HT1080 (cell line): ENCODE data around the gene NKIRAS1. TPM values are rescaled to one million over a fixed set of nuclear protein-coding genes. Genes with fewer than 3 reads are reported as not detected.

Experiments used
- DNase-seq: peaks from one replicate; pipeline ENCODE4 v3.0.0-alpha.2; 2015; ENCODE audit warnings: low read depth
- polyA plus RNA-seq, 2 experiments: library from polyadenylated mRNA; depleted of rRNA; stranded (reverse); fragments of >200 nt; gene quantifications; 2 replicates each; pipeline ENCODE4 v1.2.3, GENCODE V29; 2015
- total RNA-seq: library from RNA; depleted of rRNA; stranded (reverse); fragments of >200 nt; shearing (Covaris generic); gene quantifications from 2 replicates; pipeline ENCODE4 v1.2.3, GENCODE V29; 2014; rRNA removed

NKIRAS1 gene
- total RNA-seq = 24.1 and 25.0 TPM in 2 replicates
- polyA plus RNA-seq (2015; cell fraction: cytosol; rRNA removed) = 19.0 and 20.3 TPM in 2 replicates
- polyA plus RNA-seq (2015; cell fraction: nucleus; rRNA removed) = 19.1 and 19.4 TPM in 2 replicates

DNA sequence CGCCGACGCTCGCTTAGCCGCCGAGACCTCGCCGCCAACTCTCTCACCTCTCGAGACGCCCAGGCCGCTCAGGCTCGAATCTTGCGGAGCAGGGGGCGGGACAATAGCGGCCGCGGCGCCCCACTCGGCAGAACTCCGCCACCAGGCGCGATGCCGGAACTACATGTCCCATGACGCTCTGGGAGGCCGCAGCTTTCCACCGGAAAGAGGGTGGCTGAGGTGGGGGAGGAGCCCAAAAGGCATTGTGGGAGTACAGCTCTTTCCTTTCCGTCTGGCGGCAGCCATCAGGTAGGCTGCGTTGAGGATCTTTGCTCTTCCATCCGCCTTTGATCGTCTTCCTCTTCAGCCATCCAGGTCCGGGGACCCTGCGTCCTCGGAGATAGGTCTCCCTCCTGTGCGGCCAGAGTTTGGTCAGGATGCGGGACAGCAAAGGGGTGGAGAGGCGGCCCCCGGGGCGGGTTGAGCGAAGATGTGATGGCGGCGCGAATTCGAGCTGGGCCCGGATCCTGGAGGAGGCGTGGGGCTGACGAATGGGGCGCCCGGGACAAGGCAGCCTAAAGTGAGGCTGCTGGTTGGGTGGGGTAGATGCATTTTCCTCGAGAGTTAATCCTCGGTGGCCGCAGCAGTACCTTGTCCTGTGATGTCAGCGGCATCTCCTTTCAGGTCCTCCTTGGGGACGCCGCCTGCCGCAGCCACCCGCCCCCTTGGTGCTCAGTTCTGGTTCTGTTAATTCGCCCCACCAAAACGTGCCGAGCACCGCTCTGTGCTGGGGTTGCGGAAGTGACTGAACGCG is at the start of gene NKIRAS1, which contains the start of gene RPL15:
Gene NKIRAS1 (minus strand): TSS at position 105 of the 793 bp plus-strand sequence. CDS start 6,086 bp downstream, outside the sequence.
Gene RPL15 (plus strand): TSS at position 247 of the 793 bp plus-strand sequence. CDS start 728 bp downstream, outside the sequence.
- DNase-seq = peak; percentile 97

DNA sequence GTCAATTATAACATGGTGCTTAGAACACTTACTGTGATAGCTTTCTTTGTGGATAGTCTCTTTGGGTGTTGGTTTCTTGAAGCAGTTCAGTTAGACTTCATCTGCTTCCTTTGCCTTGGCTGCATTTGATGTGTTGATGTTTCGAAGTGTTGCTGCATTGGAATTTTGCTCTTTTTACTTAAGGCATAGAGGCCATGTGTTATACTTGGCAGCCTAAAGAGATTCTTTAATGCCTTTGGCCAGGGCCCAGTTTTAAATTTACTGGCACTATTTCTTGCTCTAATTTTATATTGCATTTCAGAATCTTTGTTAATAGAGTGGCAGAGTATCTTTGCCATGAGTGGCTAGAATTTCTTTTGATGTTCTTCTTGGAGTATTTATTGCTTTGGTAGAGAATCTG is 49.5 kb upstream of the NKIRAS1 start:
- DNase-seq = no peak

DNA sequence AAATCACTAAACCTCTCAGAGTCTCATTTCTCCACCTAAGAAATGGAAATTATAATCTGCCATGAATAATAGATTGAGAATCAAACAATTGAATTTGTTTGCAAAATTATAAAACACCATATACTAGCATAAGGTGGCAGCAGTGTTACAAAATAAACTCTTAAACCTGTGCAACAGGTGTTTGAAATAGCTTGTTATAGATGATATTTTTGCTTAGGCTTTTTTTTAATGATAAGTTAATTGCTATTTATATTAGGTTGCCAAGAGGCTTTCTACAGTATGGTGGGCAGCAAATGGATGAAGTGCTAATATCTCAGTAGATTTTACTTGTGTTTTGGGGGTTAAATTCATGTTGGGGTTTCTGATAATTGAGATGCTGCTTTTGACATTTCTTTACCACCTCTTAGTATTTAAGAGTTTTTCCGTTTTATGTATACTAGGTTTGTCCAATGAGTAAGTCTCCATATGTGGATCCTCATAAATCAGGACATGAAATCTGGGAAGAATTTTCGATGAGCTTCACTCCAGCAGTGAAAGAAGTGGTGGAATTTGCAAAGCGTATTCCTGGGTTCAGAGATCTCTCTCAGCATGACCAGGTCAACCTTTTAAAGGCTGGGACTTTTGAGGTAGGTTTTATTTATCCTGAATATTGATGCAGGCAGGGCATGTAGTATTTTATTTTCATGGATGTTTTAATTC is 47.9 kb upstream of the NKIRAS1 start:
- no peak for DNase-seq

DNA sequence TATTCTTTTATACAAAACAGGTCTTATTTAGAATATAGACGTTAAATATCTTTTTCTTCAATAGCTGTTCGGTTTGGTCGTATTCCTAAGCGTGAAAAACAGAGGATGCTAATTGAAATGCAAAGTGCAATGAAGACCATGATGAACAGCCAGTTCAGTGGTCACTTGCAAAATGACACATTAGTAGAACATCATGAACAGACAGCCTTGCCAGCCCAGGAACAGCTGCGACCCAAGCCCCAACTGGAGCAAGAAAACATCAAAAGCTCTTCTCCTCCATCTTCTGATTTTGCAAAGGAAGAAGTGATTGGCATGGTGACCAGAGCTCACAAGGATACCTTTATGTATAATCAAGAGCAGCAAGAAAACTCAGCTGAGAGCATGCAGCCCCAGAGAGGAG is 45.1 kb upstream of the NKIRAS1 start:
- DNase-seq = no peak

DNA sequence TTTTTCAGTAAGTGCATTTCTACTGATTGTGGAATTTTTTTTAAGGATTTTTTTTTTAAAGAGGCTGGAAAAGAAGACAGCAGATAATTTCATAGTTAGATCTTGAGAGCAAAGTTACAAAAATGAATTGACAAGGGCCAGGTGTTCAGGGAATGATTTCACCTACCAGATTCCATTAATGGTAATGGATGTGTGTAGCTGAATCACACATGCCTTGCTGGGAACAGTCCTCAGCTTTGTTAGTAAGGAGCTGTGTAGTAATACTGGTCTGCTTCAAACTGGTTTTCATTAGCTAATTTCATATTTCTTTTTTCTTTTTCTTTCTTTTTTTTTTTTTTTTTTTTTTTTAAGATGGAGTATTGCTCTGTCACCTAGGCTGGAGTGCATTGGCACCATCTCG is 44.3 kb upstream of the NKIRAS1 start:
- no peak for DNase-seq

DNA sequence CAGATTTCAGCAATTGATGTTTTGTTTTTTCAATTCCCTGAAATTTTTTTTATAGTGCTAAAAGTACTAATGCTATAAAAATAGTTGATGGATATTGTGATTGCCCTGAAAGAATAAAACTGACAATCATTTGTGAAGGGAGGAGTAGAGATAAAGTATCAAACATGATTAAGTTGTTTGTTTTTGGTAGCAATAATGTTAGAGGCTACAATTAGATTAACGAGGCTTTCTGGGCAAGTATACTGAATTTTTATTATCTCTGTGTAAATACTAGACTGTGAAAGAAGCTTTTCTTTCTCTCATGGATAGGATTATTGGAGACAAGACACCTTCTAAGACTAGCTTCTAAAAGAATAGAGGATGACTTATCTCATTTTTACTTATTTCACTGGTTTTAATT is 43.9 kb upstream of the NKIRAS1 start:
- DNase-seq = no peak

DNA sequence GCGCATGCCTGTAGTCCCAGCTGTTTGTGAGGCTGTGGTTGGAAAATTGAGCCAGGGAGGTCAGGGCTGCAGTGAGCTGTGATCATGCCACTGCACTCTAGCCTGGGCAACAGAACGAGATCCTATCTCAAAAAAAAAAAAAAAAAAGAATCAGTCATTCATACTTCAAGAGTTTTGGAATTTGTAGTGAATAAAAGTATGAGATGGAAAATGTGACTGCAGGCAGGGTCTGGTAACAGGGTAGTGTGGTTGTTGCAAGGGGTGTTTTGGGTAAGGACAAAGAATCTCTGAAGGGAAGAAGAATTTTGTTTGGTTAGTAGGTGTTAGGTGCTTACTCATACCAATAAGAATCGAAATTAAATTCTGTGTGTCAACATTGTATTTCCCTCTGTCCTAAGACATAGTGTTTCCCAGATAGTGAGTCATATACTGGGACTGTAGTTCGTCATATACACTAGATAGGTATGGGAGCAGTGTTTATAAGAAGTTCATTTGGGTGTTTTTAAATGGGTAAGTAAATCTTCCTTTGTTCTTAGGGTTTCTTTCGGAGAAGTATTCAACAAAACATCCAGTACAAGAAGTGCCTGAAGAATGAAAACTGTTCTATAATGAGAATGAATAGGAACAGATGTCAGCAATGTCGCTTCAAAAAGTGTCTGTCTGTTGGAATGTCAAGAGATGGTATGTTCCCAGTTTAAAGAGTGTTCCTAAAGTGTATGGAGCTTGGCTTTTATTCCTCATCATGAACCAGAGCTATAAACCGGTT is 42.5 kb upstream of the NKIRAS1 start:
- peak; percentile 94 for DNase-seq

DNA sequence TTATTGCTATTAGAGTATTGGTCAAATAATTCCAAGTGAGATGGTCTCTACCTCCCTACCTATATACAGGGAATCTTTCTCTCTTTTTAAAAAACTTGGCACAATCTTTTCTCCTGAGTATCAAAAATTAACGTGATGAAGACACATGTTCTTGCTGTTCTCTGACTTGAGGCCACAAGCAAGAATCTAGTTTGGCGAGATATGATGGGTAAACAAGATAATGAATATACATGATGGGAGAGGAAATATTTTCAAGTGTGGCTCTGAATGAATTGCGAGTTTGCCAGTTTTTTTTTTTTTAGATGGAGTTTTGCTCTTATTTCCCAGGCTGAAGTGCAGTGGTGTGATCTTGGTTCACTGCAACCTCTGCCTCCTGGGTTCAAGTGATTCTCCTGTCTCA is 39.9 kb upstream of the NKIRAS1 start:
- DNase-seq = no peak

DNA sequence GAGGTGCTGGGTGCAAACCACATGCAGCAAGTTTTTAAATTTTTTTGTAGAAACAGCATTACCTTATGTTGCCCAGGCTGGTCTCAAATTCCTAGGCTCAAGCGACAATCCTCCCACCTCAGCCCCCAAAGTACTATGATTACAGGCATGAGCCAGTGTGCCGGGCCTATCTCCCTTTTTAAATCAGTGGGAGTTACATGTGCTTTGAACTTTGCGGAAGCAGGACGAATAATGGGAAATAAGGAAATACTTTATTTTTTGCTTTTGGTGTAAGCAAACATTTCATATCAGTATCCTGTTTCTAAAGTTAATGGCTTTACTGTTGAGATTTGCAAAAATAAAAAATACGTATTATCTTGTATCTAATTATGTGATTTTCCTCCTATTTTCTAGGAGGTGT is 37.4 kb upstream of the NKIRAS1 start:
- DNase-seq = no peak

DNA sequence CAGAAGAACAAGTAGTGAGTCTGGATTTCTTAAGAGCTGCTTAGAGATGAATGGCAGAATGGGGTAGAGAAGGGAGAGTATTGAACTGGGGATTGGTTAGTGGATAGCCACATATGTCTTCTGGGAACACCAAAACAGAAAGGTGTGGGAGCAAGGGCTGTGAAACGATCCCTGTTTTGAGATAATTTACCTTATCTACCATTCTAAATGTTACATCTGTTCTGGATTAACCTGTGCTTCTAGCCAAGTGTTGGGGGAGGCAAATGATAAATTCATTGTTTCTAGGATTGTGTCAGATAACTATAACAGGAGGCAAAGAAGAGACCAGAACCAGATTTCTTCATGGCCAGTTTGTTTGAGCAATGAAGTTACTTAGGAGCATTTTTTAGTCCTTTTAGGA is 36.7 kb upstream of the NKIRAS1 start:
- DNase-seq = no peak

DNA sequence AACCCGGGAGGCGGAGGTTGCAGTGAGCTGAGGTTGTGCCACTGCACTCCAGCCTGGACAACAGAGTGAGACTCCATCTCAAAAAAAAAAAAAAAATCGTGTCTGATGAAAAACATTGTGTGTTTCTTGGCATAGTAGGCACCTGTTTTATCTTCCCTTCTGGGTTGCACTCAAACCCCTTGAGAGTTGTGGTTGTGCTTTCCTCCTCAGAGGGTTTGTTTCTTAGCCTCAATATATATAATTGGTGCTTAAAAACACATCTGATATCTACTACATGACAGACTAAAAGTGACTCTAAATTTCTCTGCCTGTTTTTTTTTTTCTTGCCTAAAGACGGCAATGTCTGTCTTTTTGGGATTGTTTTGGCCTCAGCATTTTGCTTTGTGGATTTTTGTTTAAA is 35.9 kb upstream of the NKIRAS1 start:
- no peak for DNase-seq

DNA sequence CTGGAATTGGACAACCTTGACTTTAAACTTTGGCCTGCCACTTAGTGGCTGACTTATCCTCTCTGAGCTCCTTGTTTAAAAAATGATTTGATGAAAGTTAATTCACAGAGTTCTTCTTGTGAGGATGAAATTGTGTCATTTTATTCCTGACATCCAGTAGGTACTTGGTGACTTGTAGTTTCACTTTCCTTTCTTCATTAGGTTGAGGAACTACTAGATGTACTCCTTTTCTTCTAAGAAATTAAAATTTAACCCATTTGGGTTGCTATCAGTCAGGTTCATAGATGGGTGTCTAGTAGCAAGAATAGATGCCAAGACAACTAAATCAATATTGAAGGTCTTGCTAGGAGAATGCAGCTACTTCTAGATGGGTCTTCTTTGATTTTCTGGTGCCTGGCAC is 33.5 kb upstream of the NKIRAS1 start:
- DNase-seq = no peak

DNA sequence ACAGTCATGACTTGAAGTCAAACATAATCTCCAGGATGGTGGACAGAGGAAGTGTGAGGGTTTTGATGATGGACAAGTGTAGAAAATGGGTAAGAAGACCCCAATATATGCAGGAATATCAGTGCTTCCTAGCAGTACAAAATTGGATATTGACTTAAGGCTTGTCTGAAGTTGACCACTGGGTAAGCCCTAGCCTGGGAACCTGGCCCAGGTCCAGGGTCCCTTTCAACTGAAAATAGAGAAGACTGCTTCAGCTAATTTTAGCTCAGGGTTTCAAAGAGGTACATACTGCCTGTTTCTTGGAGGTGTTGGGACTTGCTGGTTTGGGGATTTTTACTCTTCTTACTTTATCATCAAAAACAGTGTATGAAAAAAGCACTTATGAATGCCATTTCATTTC is 33.0 kb upstream of the NKIRAS1 start:
- peak; percentile 35 for DNase-seq

DNA sequence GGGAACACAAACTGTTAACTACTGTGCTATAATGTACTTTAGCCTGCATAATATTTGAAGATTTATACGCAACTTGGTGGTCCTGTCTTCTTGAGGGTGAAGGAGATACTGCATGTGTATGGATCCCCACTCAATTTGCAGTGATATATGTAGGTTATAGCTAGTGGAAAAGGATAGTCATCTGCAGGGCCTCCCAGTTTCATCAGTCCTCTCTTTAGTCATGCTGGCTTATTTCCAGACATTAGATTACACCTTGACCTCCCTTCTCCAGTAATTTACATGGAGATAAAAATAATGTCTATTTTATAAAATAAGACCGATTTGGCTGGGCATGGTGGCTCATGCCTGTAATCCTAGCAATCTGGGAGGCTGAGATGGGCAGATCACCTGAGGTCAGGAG is 32.0 kb upstream of the NKIRAS1 start:
- peak; percentile 20 for DNase-seq

DNA sequence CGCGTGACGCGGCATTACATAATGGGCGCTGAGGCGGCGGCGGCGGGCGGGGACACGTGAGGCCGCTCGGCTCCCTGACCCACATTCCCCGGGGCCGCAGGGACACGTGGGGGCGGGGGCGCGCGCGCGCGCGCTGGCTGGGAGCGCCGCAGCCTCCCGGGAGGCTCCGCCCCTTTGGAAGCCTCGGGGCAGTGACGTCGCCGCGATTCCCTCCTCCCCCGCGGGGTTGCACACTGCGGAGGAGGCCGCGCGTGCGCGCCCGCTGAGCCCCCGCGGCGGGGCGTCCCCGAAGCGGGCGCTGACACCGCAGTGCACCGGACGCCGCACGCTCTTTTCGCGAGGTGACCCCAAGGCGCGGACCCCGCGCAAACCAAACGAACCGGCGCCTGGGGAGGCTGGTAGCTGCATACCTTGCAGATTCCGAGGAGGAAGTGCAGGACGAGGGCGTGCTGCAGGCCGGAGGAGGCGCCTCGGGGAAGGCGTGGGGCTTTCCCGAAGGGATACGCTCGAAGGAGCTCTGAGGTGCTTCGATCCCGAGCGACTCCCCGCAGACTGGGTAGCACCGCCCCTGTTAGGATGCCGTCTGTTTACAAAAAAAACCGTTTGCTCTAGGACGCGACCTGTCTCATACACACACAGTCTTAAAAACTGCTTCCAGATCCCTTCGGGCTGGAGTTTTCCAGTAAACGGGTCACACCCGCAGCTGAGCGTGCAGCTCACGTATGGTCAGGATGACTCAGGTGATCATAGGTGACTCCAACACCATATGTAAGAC is 29.3 kb upstream of the NKIRAS1 start:
- DNase-seq = peak; percentile 97

DNA sequence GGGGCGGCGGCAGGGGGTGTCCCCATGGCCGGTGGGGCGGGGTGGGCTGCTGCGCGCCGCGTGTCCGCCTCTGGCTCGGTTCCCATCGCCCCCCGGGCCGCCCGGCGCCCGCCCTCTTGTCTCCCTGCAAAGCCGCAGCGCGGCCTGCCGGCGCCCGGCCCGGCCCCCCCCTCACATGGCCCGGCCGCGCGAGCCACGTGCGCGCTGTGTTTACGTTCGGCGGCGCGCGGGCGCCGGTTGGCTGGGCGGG is 28.8 kb upstream of the NKIRAS1 start:
- DNase-seq = no peak

DNA sequence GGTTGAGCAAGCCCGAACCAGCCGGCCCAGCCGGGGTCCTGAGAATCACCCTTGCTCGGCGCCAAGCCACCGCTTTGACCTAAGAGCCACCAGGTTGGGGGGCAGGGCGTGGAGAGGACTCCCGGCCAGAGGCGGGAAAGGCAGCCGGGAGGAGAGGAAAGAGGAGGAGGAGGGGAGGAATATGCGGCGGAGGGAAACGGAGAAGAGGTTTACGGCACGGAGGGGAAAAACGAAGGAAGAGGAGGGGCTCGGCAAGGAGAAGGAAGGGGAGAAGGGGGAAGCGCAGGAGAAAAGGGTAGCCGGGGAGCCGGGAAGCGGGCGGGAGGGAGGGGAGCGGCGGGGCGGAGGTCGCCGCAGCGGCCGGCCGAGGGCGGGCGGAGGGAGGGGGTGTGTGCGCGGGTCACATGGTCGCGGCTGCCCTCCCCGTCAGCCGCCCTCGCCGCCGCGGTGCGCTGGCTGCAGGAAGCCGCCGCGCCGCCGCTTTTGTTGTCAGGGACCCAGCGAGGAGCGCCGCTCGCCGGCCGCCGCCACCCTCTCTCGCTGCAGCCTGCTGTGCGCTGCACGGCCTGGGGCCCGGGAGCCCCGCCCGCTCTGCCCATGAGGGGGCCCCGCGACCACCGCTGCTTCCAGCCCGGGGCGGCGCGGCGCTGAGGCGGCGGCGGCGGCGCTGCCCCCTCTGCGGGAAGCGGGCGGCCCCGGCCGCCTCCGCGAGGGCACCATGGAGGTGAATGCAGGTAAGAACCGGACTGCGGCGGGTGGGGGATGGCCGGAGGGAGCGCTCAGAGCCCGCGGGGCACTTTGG is 28.3 kb upstream of the NKIRAS1 start, which contains the start of gene NR1D2:
Gene NR1D2 (plus strand): TSS at position 426 of the 802 bp plus-strand sequence. CDS start 293 bp downstream, at position 719.
- DNase-seq = peak; percentile 76

DNA sequence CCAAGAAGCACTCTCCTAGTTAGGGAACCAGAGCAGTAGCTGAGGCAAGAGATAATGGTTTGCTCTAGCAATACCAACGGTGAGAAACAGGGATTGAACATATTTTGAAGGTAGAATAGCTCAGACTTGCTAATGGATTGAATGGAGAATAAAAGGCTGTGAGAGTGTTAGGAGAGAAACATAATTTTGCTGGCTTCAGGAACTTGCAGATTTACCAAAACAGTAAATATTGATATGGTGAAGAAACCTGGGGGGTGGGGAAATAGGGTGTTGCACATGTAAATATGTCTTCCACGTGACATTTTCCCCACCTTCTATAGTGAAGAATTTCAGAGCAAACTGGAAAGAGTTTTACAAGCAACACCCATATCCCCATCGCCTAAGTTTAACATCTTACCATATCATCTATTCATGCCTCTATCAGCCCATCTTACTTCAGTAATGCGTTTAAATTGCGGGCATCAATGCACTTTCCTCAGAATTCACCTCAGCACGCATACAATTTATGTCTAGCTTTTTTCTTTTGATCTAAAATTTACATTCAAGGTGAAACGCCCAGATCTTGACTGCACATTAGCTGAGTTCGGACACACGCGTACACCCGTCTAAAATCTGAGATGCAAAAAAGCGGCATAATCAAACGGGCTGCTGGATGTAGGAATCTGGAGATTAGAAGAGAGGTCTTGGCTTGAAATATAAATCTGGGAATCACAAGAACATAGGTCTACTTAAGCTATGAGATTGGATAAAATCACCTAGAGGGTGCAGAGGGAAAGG is 27.4 kb upstream of the NKIRAS1 start:
- no peak for DNase-seq

DNA sequence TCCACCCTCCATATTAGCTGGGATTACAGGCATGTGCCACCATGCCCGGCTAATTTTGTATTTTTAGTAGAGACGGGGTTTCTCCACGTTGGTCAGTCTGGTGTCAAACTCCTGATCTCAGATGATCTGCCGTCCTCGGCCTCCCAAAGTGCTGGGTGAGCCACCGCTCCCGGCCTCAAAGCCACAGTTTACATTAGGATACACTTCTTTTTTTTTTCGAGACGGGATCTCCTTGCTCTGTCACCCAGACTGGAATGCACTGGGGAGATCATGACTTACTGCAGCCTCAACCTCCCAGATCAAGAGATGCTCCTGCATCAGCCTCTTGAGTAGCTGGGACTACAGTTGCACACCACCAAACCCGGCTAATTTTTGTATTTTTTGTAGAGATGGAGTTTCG is 25.8 kb upstream of the NKIRAS1 start:
- no peak for DNase-seq
